A549 (cell line): ENCODE results near the gene TFCP2L1. TPM values are rescaled to one million over a fixed set of nuclear protein-coding genes. Genes with fewer than 3 reads are reported as not detected.

ENCODE experiments used
- ATAC-seq, 2 experiments: fragments of 200-7000 bp in 1 of 2; fragments of >200 bp in 1 of 2; cut with Nextera tagmentation in 1 of 2; cut with Tn5 transposase in 1 of 2; 3 replicates each; pipeline versions ENCODE4 v1.8.0 to v1.9.1; 2018 to 2020; ENCODE audit warnings: mild to moderate bottlenecking in 1 of 2, moderate library complexity in 1 of 2
- CTCF ChIA-PET: fragments of 300-600 bp; sonication (Branson Sonifier 250); formaldehyde crosslinking; extraction: SDS; loops from one replicate; lab custom pipeline; 2021; ENCODE audit warnings: antibody characterized with exemption, inconsistent platforms; lab: Yijun Ruan, JAX
- POLR2A ChIA-PET: fragments of 350-600 bp; formaldehyde crosslinking; extraction: SDS; loops from one replicate; lab custom pipeline; 2021; ENCODE audit warnings: antibody characterized with exemption, inconsistent platforms; lab: Yijun Ruan, JAX
- DNase-seq, 2 experiments: peaks; one replicate each; pipeline versions ENCODE4 v3.0.0 to v3.0.0-alpha.2; 2011 to 2016; ENCODE audit warnings: low read depth in 1 of 2, low spot score in 1 of 2
- FAIRE-seq: peaks from 2 replicates; lab custom pipeline; 2011; peaks lifted over from hg19 to GRCh38; lab: Jason Lieb, UNC
- H3K27ac ChIP-seq, 2 experiments: fragments of >200 bp; sonication (Bioruptor Twin); formaldehyde crosslinking; 3 replicates each; pipeline ENCODE4 v1.5.1; 2016 to 2017
- H3K4me1 ChIP-seq: fragments of >200 bp; sonication (Bioruptor Twin); formaldehyde crosslinking; 3 replicates; pipeline ENCODE4 v1.6.1; 2016
- H3K4me2 ChIP-seq: fragments of >200 bp; sonication (Bioruptor Twin); formaldehyde crosslinking; 3 replicates; pipeline ENCODE4 v1.6.1; 2016
- H3K4me3 ChIP-seq: fragments of >200 bp; sonication (Bioruptor Twin); formaldehyde crosslinking; 3 replicates; pipeline ENCODE4 v1.5.1; 2016
- H3K9me3 ChIP-seq: fragments of >200 bp; sonication (Bioruptor Twin); formaldehyde crosslinking; 3 replicates; pipeline ENCODE4 v1.6.1; 2016
- ATOH8 ChIP-seq: fragments of 250-450 bp; sonication (Bioruptor Pico); IDR thresholded peaks from 2 replicates; pipeline ENCODE4 v1.5.0; 2020; ENCODE audit warnings: low read depth, mild to moderate bottlenecking, moderate library complexity
- E2F6 ChIP-seq: IDR thresholded peaks from 2 replicates; pipeline ENCODE4 v1.6.1; 2012; ENCODE audit warnings: low read depth, borderline replicate concordance
- FOSL2 ChIP-seq, 2 experiments: fragments of 450-650 bp in 1 of 2; fragments of >200 bp in 1 of 2; sonication (Bioruptor Twin) in 1 of 2; formaldehyde crosslinking; IDR thresholded peaks; 2 replicates each; pipeline versions ENCODE4 v1.5.0 to v1.6.1; 2016 to 2020; ENCODE audit warnings: mild to moderate bottlenecking in 1 of 2, moderate library complexity in 1 of 2
- GATA3 ChIP-seq: IDR thresholded peaks from 2 replicates; pipeline ENCODE4 v1.6.1; 2012; ENCODE audit warnings: borderline replicate concordance
- HDAC2 ChIP-seq: fragments of 200-600 bp; sonication (generic); IDR thresholded peaks from 2 replicates; pipeline ENCODE4 v1.6.1; 2016
- HMGXB4 ChIP-seq: fragments of 250-450 bp; sonication (Bioruptor Pico); IDR thresholded peaks from 2 replicates; pipeline ENCODE4 v1.5.0; 2021; ENCODE audit warnings: mild to moderate bottlenecking, moderate library complexity, borderline replicate concordance
- JUNB ChIP-seq: fragments of >200 bp; sonication (Bioruptor Twin); formaldehyde crosslinking; IDR thresholded peaks from 2 replicates; pipeline ENCODE4 v1.6.1; 2016
- KDM1A ChIP-seq: fragments of 200-600 bp; sonication (generic); IDR thresholded peaks from 2 replicates; pipeline ENCODE4 v1.6.1; 2016; ENCODE audit warnings: low read depth, mild to moderate bottlenecking
- KDM5A ChIP-seq: fragments of 200-600 bp; sonication (generic); IDR thresholded peaks from 2 replicates; pipeline ENCODE4 v1.6.1; 2016; ENCODE audit warnings: antibody characterized with exemption, mild to moderate bottlenecking
- MAFK ChIP-seq: fragments of 450-650 bp; IDR thresholded peaks from 2 replicates; pipeline ENCODE4 v1.6.1; 2014; ENCODE audit not compliant: partially characterized antibody
- MAX ChIP-seq: IDR thresholded peaks from 2 replicates; pipeline ENCODE4 v1.6.1; 2012
- NFE2L2 ChIP-seq: fragments of 150-350 bp; conservative IDR thresholded peaks from 2 replicates; pipeline ENCODE4 v1.6.1; 2014; ENCODE audit warnings: low read length
- PHF8 ChIP-seq: fragments of 200-600 bp; sonication (generic); IDR thresholded peaks from 2 replicates; pipeline ENCODE4 v1.6.1; 2016; ENCODE audit warnings: low read depth, mild to moderate bottlenecking, antibody characterized with exemption, moderate library complexity, borderline replicate concordance
- POLR2AphosphoS2 ChIP-seq: conservative IDR thresholded peaks from 2 replicates; pipeline ENCODE4 v1.6.1; 2012; ENCODE audit warnings: low read length, improper control_type of control experiment, inconsistent platforms
- RAD21 ChIP-seq, 2 experiments: fragments of >200 bp in 1 of 2; sonication (Bioruptor Twin) in 1 of 2; formaldehyde crosslinking in 1 of 2; IDR thresholded peaks in 1 of 2; conservative IDR thresholded peaks in 1 of 2; 2 replicates in 1 of 2; 3 replicates in 1 of 2; pipeline ENCODE4 v1.6.1; 2012 to 2018; ENCODE audit warnings: inconsistent platforms in 1 of 2
- RARB ChIP-seq: fragments of 250-450 bp; sonication (Bioruptor Pico); IDR thresholded peaks from 2 replicates; pipeline ENCODE4 v1.8.0; 2021; ENCODE audit warnings: mild to moderate bottlenecking, moderate library complexity
- RFX5 ChIP-seq: fragments of 450-650 bp; IDR thresholded peaks from 2 replicates; pipeline ENCODE4 v1.7.1; 2014; ENCODE audit warnings: antibody characterized with exemption, mild to moderate bottlenecking, moderate library complexity
- SREBF2 ChIP-seq: fragments of 450-650 bp; IDR thresholded peaks from 2 replicates; pipeline ENCODE4 v1.6.1; 2014; ENCODE audit warnings: mild to moderate bottlenecking, moderate library complexity
- ZSCAN20 ChIP-seq: fragments of 250-450 bp; sonication (Bioruptor Pico); IDR thresholded peaks from 2 replicates; pipeline ENCODE4 v1.8.0; 2022; ENCODE audit warnings: mild to moderate bottlenecking, moderate library complexity
- WGBS: methylation state at CpG from one replicate; pipeline ENCODE4 v1.1.6; 2017; ENCODE audit errors: missing lambda C conversion rate; 5-methylcytosine and 5-hydroxymethylcytosine counted together
- polyA plus RNA-seq, 4 experiments: library from polyadenylated mRNA; depleted of rRNA in 3 of 4; stranded (reverse); fragments of >200 nt; fragmentation: RNase III in 1 of 4; extraction: RNeasy Plus Mini Kit Qiagen cat#74134 plus additional on column Dnase treatment in 1 of 4; gene quantifications; 2 replicates in 3 of 4; 3 replicates in 1 of 4; pipeline ENCODE4 v1.2.3, GENCODE V29; 2011 to 2017

The TFCP2L1 gene
- polyA plus RNA-seq, 2 of the 4 experiments (the other 2 are of a cell fraction): 1.3 to 3.1 TPM

GRCh38 chr2:121220995-121221394 is 64.0 kb downstream of the TFCP2L1 start:
- TF ChIP-seq FOSL2 (IDR thresholded peaks at IDR 0.05) (no peak), FOSL2 (CRISPR knock-in tag; IDR thresholded peaks at IDR 0.05) (peak; percentile 45; the same call in 1 of the 2 replicates), HDAC2 (no peak), RARB (CRISPR knock-in tag) (no peak)
- CTCF ChIA-PET: interaction anchor here (0.7 to 1.5 kb wide), 2 partner anchors 11 to 60 kb away, joined by 3 read pairs; no protein-coding TSS in a partner anchor
- 27% methylated on average over 1 of the region's 1 CpG for WGBS
- ATAC-seq: peak; percentile 53 to 55; a peak in 3 of 6 replicates
- FAIRE-seq: no peak
- POLR2A ChIA-PET: no interaction called here
- peak; percentile 8 to 38 for DNase-seq
- Histone ChIP-seq H3K27ac (no peak overlapping the region), H3K4me1 (peaks cover 3% of the 10 kb centered on the region; the same call in 1 of the 3 replicates), H3K4me3 (no peak overlapping the region), H3K9me3 (no peaks in the 10 kb centered on the region), H3K4me2 (no peak overlapping the region)

- ChIA-PET CTCF (interaction anchor here (1.1 to 1.5 kb wide), 3 partner anchors 10 to 137 kb away, joined by 3 to 5 read pairs (median 3); no protein-coding TSS in a partner anchor), POLR2A (no interaction called here)
- H3K4me1 ChIP-seq: peaks cover 3% of the 10 kb centered on the region; the same call in 1 of the 3 replicates
- no peak overlapping the region for H3K4me3 ChIP-seq
- no peaks in the 10 kb centered on the region for H3K9me3 ChIP-seq
- WGBS: 49% methylated on average over 5 of the region's 5 CpGs
- no peak for FAIRE-seq
- H3K4me2 ChIP-seq: no peak overlapping the region
- H3K27ac ChIP-seq: no peak overlapping the region
- DNase-seq: no peak
- ATAC-seq: no peak
- TF ChIP-seq KDM1A (no peak), MAFK (no peak), RAD21 (conservative IDR thresholded peaks at IDR 0.05 in 1 of 2, IDR thresholded peaks at IDR 0.05 in 1 of 2) (no peak), ZSCAN20 (CRISPR knock-in tag) (no peak), NFE2L2 (no peak), JUNB (no peak), HMGXB4 (CRISPR knock-in tag) (no peak), MAX (no peak), RFX5 (no peak), PHF8 (no peak), GATA3 (no peak), SREBF2 (no peak), ATOH8 (CRISPR knock-in tag) (no peak), KDM5A (no peak)
- TF ChIP-seq, all 56 proteins: peak for 0
These were observed 65.1 kb downstream of the TFCP2L1 start for GRCh38 chr2:121219866-121220265.

- H3K9me3 ChIP-seq: no peaks in the 10 kb centered on the region
- ChIA-PET POLR2A (no interaction called here), CTCF (interaction anchor here (1.1 kb wide), 1 partner anchor 139 kb away, joined by 3 read pairs; no protein-coding TSS in a partner anchor)
- FAIRE-seq: no peak
- DNase-seq: no peak
- H3K4me1 ChIP-seq: peaks cover 3% of the 10 kb centered on the region; the same call in 1 of the 3 replicates
- no peak overlapping the region for H3K4me3 ChIP-seq
- 86% methylated on average over 5 of the region's 8 CpGs for WGBS
- no peak for ATAC-seq
- no peak overlapping the region for H3K27ac ChIP-seq
- no peak for TF ChIP-seq POLR2AphosphoS2
- no peak for TF ChIP-seq E2F6
- no peak for TF ChIP-seq ZSCAN20 (CRISPR knock-in tag)
- no peak overlapping the region for H3K4me2 ChIP-seq
These were observed 66.5 kb downstream of the TFCP2L1 start for GRCh38 chr2:121218386-121218938.
